HuH-7 (cell line): ENCODE measurements around the gene DDX24.

Experiments used
- DNase-seq: peaks from one replicate; pipeline ENCODE4 v3.0.0; 2011; ENCODE audit warnings: low spot score

The DDX24 gene

DNA sequence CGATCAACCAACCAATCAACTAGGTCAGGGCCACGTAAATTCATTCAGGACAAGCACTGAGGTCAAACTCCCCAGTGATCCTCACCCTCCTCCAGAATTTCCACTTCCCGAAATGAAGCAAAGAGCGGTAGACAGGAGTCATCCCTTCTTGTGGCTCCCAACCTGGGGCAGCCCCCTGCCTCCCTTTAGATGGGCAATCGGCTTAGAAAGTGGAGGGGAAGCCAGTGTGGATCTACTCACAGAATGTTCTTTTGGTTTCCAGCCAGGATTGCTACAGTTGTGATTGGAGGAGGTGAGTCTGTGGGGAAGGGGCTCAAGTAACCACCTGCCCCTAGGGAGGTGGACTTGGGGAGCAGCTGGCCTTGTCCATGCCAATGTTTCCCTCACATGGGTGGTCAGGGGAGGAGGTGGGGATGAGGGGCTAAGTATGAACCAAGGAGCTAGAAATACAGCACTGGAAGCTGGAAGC is 33.6 kb upstream of the DDX24 start:
- DNase-seq: no peak

DNA sequence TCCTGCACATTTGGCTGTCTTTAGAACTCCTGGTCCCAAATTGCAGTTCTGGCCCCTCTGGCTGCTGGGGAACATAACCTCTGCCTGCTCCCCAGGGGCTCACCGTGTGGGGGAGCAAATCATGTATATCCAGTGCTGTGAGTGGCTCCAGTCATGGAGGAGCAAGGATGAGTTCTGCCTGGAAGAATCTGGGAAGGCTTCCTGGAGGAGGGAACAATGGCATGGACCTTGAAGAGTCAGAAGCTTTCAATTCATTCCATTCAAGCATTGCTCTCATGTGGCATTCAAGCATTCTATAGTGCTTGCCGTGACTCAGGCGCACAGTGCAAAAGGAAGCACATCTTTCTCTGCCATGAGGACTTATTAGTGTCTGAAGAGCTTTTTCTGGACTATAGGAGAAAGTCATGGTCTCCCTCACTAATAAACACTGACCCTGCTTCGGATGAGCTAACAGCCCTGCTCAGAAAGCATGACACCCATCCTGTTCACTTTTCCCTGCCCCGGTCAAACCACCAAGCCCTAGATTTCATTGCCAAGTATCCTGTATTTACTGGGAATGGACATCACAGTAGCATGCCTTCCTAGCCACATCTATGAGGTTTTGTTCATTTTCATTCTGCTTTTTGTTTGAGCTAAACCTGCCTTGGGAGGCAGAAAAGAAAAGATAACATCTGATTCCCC is 33.0 kb upstream of the DDX24 start:
- DNase-seq: no peak

DNA sequence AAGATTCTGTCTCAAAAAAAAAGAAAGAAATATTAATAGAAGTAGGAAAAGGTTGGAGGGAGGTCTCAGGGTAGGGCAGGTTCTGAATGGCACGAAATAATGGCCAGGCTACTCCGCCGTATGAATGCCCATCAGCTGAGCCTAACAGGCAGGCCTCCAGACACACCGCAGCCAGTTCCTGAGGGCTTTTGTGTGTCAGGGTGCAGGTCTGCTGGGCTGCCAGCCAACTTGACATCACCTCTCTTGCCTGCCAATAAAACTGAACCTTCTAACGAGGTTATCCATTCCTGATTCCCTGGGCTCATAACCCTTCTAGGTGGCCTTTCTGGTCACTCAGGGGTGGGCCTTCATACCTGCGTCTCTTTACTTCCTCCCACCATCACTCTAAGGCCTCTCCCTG is 32.5 kb upstream of the DDX24 start:
- DNase-seq: no peak

DNA sequence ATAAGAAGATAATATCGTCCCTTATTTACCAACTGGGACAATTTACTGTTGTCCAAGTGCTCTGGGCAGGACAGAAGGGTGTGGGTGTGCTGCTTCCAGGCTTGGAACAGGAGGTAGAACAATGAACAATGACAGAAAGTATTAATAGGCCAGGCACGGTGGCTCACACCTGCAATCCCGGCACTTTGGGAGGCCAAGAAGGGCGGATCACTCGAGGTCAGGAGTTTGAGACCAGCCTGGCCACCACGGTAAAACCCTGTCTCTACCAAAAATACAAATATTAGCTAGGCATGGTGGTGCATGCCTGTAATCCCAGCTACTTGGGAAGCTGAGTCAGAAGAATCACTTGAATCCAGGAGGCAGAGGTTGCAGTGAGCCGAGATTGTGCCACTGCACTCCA is 32.1 kb upstream of the DDX24 start:
- DNase-seq: no peak

DNA sequence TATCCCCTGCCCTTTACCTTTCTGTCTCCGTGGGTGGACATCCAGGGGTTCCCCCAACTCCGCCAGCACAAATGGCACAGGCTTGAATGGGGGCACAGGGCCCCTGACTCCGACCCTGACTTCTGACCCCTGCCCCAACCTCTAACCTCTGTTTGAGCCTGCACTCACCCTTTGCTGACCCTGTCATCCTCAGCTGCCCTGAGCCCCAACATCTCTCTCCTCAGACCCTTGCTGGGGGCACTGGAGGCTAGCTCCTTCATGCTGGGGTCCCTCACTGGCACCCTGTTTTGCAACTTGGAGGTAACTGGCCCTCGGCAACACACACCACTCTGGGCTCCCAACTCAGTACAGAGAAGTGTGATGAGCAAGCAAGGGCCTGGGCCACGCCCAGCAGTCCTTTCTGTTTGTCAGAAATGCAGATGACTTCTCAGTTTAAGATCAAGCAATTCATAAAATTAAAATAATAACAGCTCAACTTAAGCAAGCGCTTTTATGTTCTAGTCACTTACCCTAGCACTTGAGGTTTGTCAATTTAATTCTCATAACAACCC is 31.6 kb upstream of the DDX24 start:
- no peak for DNase-seq

DNA sequence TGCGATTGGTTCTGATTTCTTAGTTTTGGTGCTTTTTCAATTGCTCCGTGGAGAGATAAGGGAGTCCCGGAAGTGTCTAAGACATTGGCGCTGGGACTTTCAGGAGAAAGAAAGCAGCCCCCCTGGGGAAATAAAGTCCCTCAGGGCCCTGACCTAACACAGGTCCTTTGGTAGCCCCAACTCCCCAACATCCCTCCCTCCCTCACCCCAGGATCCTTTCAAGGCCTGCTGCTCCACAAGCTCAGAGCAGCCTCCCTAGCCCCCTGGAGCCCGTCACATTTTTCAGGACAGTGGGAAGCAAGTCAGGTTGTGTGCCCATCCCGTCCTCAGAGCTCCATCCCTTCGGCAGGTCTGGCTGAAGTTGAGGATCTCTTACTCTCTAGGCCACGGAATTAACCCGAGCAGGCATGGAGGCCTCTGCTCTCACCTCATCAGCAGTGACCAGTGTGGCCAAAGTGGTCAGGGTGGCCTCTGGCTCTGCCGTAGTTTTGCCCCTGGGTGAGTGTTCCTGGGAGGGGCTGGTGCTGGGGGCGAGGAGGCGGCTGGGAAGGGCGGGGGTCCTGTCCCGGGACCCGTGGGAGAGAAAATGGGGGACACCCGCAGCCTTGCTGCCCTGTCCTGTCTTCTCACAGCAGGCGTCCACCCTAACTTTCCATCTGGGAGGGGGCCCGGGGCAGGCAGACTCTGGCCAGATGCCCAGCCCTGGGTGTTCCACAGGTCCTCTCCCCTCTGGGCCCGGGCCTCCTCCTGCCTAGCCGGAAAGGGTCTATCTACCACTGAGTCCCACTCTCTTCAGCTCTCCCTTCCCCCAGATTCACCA is 30.5 kb upstream of the DDX24 start:
- no peak for DNase-seq

DNA sequence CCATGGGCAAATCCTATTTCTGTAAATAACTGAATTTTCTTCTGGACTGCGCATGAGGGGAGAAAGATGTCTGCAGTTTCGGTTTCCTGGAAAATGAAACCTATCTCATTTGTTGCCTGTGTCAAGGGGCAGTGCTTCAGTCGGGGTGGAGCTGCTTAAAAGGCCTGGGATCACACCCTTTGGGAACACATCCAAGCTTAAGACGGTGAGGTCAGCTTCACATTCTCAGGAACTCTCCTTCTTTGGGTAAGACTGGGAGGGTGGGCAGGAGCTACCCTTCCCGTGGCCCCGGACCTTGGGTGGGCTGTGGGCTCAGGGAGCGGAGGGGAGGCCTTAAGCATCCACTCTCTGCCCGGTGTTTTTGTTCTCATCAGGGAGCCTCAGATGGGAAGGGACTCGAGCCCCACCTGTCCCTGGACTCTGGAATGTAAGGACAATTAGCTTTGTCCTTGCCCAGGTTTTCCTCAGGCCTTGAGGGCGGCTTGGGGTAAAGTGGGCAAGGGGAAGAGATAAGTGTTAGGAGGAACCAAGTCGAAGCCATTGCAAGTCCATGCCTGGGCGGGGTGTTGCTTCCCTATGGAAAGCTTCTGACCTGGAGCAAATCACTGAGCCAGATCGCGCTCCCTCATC is 29.7 kb upstream of the DDX24 start, which contains the start of gene IFI27:
Gene IFI27, plus strand, starts transcription at position 185 of the 630 bp plus-strand sequence.
- DNase-seq: no peak

DNA sequence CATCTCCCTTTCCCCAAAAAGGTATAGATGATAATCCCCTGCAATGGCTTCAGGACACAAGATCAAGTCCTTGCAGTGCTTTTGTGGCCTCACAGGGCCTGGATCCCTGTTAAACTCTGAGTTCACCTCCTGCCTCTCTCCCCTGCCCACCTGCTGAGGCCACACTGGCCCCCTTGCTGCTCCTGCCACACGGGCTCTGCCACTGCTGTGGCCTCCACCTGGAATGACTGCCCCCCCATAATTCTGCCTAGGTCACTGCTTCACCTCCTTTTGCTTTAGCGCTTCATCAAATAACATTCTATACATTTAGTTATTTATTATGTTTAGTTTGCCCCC is 28.9 kb upstream of the DDX24 start:
- no peak for DNase-seq

DNA sequence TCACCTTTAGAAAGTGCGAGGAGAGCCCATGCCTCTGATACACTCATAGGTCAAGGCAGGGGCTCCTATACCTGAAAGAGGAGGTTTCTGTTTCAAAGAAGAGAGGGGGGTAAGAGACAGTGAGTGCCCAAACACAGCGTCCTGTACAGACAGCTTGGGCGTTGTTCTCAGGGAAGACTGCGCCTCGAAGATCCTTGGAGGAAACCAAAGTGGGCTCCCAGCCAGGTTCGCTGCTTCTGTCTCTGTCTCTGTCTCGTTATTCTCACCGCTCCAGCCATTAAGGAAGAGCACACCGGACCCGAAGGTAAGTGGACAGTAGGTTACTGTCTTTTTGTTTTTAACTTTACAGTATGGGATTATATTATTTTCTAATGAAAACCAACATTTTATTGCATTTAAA is 23.7 kb upstream of the DDX24 start:
- DNase-seq: no peak

DNA sequence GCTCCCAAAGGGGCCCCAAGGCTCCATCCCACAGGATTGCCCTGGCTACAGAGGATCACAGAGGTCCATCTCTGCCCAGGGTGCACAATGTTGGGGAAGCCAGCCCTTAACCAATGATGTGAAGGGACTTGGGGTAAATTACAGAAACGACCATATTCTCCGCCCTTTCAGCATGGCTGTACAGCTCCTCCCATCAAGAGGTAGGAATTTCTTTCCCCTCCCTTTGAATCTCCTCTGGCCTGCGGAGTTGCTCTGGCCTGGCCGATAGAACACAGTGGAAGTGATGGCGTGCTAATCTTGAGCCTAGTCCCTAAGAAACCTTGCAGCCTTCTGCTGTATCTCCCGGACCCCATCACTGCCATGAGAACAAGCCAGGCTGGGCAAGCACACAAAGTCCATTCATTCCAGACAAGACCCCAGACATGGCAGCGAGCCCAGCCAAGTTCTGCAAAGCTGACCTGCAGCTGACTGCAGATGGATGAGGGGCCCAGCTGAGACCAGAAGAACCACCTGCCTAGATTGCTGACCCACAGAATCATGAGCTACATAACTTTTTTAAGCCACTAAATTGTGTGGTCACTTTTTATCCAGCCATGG is 22.6 kb upstream of the DDX24 start:
- no peak for DNase-seq

DNA sequence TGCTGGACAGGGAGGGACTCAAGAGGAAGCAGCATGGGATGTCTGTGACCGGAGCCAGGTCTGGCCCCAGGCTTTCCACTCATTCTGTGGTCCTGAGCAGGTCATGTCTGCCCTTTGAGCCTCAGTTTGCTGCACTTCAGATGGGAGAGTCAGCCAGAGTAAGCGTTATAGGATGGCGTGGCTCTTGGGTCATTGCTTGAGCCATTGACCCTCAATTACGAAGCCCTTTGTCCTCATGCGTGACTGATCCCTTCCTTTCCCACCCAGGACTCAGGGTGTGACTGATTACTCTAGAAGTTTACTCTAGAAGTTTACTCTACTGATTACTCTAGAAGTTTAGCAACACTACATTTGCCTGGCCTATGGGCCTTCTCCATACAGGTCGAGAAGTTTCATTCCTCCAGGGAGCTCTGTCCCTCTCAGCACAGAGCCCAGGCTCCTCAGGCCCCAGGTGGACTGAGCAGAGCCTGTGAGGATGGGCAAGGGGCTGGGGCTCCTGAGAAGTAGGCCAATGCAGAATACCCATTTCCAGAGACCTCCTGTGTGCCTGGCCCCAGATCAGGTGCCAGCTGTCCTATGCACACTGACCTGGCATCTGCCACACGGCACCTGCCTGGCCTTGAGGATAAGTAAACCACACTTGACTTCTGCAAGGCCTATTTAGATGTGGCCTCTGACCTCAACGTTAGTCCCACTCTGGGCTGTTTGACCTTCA is 21.9 kb upstream of the DDX24 start:
- peak; percentile 49 for DNase-seq

DNA sequence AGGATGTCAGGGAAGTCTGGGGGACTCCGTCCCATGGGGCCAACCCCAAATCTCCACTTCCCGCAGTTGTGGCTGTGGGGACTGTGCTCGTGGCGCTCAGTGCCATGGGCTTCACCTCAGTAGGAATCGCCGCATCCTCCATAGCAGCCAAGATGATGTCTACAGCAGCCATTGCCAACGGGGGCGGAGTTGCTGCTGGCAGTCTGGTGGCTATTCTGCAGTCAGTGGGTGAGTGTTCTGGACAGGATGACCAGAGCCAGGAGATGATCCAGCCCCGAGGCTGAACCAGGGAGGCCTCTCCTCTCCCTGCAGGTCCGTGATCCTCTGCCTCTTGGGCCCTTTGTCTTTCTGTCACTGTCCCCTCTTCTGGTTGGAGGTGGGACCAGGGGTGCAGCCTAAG is 20.7 kb upstream of the DDX24 start:
- no peak for DNase-seq

DNA sequence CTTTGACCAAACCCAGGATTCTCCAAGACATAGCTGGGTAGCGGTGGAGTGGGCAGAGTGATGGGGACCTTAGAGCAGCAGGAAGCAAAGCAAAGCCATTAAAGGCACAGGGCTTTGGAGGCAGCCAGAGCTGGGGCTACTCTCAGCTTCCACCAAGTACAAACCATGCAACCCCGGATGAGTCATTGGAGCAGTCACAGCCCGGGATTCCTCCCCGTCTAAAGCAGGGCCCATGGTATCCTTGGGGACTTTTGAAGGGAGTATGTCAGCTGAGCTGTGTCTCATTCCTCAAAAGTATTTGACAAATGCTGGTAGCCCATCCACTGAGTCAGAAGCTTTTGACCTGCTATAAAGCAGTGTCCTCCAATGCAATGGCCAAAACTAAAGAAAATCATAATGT is 19.8 kb upstream of the DDX24 start:
- DNase-seq: no peak

DNA sequence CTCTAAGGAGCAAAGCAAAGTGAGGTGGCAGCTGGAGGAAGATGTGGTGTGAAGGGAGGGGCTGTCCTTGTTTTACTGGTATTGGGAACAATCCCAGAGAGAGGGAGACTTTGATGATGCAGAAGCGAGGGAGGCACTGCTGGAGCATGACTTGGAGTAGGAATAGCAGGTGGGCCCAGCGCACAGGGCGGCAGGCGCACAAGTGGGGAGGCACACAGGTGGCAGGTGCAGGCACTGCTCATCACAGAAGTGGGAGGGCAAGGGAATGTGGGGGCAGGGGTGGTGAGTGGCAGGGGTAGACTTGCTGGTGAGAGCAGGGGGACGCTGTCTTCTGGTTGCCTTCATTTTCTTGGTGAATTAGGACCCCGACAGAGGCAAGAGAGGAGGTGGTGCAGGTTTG is 18.0 kb upstream of the DDX24 start:
- no peak for DNase-seq

DNA sequence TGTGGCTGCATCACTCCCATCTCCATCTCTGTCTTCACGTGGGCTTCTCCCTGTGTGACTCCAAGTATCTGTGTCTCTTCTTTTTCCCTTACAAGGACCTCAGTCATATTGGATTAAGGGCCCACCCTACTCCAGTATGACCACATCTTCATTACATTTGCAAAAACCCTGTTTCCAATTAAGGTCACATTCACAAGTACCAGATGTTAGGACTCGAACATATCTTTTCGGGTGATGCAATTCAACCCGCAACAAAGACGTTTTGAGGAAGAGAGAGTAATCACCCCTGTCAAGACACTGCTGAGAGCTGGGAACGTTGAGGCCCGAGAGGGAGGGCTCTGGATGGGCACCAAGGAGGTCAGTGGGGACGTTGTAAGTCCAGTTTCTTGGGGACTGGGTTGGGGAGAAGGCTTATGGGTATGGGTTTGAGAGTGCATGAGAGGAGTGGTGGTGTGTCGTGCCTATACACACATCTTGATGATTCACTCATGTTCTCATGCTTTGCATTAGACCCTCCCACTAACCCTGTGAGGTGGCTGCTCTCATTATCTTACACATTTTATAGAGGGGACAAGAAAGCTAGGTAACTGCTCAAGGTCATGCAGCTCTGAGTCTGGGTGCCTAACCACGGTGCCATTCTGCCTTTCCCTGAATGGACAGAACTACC is 17.5 kb upstream of the DDX24 start:
- DNase-seq: no peak

DNA sequence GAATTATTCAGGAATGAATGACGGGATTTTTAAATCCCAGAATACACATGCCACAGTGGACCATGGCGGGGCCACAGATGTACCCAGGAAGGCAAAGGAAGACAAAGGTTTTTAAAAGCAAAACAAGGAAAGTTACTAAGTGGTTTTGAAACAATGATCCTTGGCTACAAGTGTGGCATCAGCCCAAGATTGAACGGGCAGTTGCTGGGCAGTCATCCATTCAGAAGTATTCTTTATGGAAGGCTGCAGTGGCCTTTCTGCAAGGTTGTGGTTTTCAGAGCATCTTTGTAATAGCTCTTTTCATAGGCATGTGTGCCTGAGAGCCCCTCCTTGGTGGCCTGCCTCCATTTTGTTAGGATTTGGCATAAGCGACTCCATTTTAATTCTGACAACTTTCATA is 16.1 kb upstream of the DDX24 start:
- no peak for DNase-seq

DNA sequence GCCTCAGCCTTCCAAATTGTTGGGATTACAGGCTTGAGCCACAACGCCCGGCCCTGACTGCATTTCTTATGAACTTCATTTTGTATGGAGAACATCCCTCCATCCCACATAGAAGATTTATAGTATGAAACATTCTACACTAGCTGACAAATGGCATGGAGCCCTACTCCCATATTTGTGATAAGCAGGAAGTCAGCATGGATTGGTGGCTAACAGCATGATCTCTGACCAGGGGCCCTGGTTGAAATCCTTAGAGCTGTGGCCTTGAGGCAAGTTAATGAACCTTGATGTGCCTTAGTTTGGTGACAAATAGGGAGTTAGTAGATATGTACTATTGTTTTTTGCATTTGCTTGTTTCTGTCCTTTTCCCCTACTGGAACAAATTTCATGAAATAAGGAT is 12.4 kb upstream of the DDX24 start:
- no peak for DNase-seq

DNA sequence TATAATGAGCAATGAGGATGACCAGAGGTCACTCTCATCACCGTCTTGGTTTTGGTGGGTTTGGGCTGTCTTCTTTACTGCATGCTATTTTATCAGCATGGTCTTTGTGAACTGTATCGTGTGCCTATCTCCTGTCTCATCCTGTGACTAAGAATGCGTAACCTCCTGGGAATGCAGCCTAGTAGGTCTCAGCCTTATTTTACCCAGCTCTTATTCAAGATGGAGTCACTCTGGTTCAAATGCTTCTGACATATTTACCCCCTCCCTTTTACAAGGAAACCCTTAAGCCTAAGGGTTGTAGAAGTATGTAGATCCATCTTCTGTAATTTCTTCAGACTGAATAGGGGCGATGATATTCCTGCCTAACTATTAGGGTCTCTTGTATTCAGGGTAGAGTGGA is 8.5 kb upstream of the DDX24 start:
- DNase-seq: no peak

DNA sequence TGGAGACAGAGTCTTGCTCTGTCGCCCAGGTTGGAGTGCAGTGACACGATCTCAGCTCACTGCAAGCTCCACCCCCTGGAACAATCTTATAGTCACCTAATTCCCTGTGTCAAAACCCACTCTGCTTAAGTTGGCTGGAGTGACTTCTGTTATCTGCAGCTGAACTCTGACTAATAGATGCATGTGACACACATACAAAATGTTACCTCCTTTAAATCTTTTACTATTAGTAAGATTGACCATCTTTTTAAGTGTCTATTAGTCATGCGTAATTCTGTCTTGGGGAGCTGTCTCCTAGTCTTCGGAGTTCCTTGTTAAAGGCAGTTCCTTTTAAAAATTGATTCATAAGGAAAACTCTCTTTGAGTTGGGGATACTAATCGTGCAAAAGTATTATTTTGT is 7.5 kb upstream of the DDX24 start:
- DNase-seq: no peak

DNA sequence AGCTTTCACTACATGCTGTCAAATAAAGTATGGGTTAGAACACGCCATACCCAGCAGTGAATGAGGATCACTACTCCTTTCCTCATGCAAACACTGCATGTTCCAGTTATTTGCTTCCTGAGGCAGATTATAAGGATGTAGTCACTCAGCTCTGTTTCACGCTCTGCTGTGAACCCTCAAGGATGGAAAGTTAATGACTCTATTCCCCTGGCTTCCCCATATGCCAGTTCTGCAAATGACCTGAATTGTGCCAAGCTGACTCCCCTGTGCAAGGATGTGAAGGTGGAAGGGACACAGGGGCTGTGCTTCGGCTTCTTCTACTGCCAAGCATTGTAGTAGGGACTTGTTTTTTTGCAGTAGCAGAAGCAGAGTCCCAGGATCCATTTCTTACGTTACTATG is 6.9 kb upstream of the DDX24 start:
- DNase-seq: no peak

DNA sequence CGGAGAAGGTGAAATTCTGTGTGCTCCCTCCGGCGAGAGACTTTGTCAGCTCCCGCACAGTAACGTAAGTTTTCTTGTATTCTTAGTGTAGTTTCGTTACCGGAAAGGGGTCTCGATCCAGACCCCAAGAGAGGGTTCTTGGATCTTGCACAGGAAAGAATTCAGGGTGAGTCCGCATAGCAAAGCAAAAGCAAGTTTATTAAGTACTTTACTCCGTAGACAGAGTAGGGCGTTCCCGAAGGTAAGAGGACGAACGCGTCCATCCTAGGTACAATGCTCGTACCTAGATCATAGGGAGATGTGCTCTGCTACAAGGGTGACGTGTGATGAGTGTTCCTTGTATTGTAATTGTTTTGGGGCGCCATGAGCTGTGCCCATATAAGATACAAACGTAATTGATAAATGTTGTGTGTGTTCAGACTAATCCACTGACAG is 401 bp upstream of the DDX24 start:
- no peak for DNase-seq
